Head of caudate nucleus (tissue), 42 donors: ENCODE results near the gene STK11IP.

Source experiments
- DNase-seq, 42 donors: peaks; one replicate each; pipeline versions ENCODE4 v3.0.0 to v3.0.0-alpha.2; 2020 to 2021; ENCODE audit warnings: mixed read lengths in 7 of 42
- intact Hi-C: fragments of 100-400 bp; cut with DNase I; formaldehyde crosslinking; loops from one replicate; pipeline ENCODE4 v1.15.0; 2022

Gene STK11IP

GRCh38 chr2:219575566-219576504 lies 21.8 kb upstream of the STK11IP start:
- DNase-seq: no peak
- intact Hi-C loops: no loop called here

DNA sequence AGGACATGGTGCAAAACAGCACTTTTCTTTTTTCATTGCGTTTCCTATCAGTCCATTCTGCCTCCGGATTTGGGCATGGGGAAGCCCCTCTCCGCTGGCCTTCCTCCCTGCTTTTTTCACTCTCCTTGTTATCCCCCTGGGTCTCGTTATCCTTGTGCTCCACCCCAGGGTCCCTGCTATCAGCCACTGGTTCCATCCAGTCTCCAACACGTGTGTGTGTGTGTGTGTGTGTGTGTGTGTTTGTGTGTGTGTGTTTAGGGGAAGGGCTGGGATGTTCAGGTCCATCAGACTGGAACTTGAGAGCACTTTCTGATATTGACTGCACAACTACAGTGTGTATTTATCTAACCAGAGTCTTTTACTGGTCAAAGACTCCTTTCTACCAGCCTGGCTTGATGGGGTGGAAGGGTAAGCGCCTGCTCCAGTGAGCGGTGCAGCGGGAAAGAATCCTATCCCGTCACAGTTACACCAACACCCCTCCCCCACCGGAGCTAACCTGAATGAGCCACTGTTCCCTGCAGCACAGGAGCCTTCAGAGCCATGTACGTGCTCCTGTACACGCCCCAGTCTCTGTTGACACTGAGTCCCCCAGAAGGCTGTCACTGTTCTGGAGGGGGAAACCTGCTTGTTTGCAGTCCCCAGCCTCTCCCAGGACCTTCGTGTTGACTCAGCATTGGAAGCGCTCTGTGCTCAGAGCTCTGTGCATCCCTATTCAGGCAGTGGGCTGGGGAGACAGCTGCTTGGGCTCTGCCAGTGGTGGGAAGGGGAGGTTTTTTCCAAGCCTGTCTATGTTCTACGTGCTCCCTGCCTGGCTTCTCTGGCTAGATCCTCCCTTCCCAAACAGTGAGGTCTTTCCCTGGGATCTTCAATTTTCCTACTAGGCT lies 20.9 kb upstream of the STK11IP start:
- peak in 32 of 42 donors; percentile 12 to 74 (median 46) for DNase-seq
- intact Hi-C loops: no loop called here

DNA sequence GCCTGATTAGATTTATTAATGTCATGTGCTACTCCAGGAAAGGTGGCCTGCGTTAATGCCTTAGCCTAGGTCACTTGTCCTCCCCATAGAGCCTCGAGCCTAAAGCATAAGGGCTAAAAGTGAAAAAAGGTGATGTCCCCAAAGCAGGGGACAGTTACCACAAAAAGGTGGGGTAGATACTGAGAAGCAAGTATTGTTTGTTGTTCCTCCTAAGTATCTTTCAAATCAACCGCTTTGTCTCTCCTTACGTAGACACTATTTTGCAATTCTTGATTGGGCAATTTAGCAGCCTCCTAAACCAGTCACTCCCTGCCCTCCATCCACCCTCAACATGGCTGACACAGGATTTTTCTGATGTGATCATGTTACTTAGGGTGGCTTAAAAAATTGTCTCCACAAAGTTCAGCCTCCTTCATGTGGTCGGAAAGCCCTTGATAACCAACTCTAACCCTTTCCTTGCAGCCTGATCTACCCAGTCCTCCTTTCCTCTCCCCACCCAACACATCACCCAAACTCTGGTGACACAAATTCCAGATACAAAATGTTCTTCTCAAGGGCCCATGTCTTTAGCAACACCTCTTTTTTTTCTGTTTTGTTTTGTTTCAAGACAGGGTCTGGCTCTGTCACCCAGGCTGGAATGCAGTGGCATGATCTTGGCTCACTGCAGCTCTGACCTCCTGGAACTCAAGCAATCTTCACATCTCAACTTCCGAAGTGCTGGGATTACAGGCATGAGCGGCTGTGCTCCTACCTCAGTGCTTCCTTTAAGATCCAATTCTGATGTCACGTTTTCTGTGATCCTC lies 18.6 kb upstream of the STK11IP start:
- DNase-seq: no peak
- intact Hi-C loops: no loop called here

DNA sequence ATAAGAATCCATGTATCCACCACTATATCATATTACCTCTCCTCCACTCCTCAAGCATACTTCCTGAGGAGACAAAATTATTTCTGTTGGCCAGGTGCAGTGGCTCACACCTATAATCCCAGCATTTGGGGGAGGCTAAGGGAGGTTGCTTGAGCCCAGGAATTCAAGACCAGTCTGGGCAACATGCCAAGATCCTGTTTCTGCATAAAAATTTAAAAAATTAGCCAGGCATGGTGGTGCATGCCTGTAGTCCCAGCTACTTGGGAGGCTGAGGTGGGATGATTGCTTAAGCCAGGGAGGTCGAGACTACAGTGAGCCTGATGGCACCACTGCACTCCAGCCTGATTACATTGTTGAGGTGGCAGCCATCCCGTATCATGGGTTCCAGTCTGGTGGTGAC lies 16.3 kb upstream of the STK11IP start:
- intact Hi-C loops: no loop called here
- DNase-seq: no peak

DNA sequence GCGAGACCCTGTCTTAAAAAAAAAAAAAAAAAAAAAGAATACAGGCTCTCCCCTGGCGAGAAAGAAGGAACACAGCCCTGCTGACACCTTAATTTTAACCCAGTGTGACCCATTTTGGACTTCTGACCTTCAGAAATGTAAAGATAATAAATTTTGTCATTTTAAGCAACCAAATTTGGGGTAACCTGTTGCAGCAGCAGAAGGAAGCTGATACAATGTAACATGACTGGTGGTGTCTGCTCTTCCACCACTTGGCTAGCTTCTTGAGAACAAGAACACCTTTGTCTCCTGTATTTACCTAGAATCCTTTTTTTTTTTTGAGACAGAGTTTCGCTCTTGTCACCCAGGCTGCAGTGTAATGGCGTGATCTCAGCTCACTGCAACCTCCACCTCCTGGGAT lies 6.6 kb upstream of the STK11IP start:
- intact Hi-C loops: no loop called here
- DNase-seq: no peak

- intact Hi-C loops: no loop called here
- no peak for DNase-seq
Observed at GRCh38 chr2:219592736-219593135, 4.9 kb upstream of the STK11IP start.

GRCh38 chr2:219593154-219593553 lies 4.5 kb upstream of the STK11IP start:
- intact Hi-C loops: no loop called here
- DNase-seq: no peak

- no peak for DNase-seq
- intact Hi-C loops: loop anchor here (5.0 kb wide), 1 partner anchor 53 kb away; the partner anchor contains the start of genes CHPF and TMEM198
Observed at GRCh38 chr2:219595256-219595655, 2.4 kb upstream of the STK11IP start.

- intact Hi-C loops: loop anchor here (5.0 kb wide), 1 partner anchor 55 kb away; the partner anchor contains the start of genes CHPF and TMEM198
- DNase-seq: peak in 3 of 42 donors; percentile 9 to 12 (median 10)
Observed at GRCh38 chr2:219596954-219597551, 604 bp upstream of the STK11IP start.

GRCh38 chr2:219598308-219599078 lies 836 bp downstream of the STK11IP start:
- intact Hi-C loops: loop anchor here (5.0 kb wide), 1 partner anchor 56 kb away; the partner anchor contains the start of genes CHPF and TMEM198

GRCh38 chr2:219603771-219604170 lies 6.1 kb downstream of the STK11IP start:
- intact Hi-C loops: no loop called here
- no peak for DNase-seq

More at GRCh38 chr2:219598308-219599078, 836 bp downstream of the STK11IP start:
- no peak for DNase-seq

GRCh38 chr2:219605607-219605954 lies 7.9 kb downstream of the STK11IP start:
- DNase-seq: no peak
- intact Hi-C loops: no loop called here

- intact Hi-C loops: no loop called here
- DNase-seq: no peak
Observed at GRCh38 chr2:219607931-219608330, 10.3 kb downstream of the STK11IP start.

GRCh38 chr2:219608399-219608964 lies 10.8 kb downstream of the STK11IP start:
- no peak for DNase-seq
- intact Hi-C loops: no loop called here

DNA sequence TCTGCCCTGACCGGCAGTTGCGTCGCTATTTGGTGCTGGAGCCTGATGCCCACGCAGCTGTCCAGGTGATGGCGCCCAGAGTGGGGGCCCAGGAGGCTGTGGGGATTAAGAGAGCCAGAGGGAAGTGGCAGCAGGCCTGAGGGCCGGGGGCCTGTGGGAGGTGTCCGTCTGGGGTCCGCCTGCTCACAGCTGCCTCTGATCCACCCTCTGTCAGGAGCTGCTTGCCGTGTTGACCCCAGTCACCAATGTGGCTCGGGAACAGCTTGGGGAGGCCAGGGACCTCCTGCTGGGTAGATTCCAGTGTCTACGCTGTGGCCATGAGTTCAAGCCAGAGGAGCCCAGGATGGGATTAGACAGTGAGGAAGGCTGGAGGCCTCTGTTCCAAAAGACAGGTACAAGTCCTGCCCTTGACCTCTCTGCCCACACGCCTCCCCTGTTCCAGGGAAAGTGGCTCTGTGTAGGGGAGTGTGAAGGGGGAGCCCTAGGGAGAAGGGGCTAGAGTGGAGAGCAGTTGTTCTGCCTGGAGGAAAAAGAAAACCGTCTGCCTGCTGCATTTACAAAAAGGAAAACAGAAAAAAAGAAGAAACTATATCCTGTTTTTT lies 11.6 kb downstream of the STK11IP start:
- intact Hi-C loops: no loop called here
- no peak for DNase-seq

GRCh38 chr2:219611306-219611705 lies 13.6 kb downstream of the STK11IP start:
- intact Hi-C loops: no loop called here
- no peak for DNase-seq
